ENCODE data around the gene AGK.

GRCh38 chr7:141617280-141617679 lies 66.1 kb downstream of the AGK start:
- no peak for TF ChIP-seq CTCF (IDR thresholded peaks at IDR 0.05; ENCODE audit: insufficient read depth, low read length, poor library complexity, severe bottlenecking)
- no peak for TF ChIP-seq EZH2phosphoT487 (conservative IDR thresholded peaks at IDR 0.05; ENCODE audit: low read length)

Data from SU-DHL-6 (cell line).